Uterus (tissue), 2 donors: Measurements from ENCODE around the gene VPS36.

Experiments
- CTCF ChIP-seq, 4 experiments: fragments of 200-600 bp in 2 of 4; fragments of 450-650 bp in 2 of 4; sonication (generic) in 2 of 4; IDR thresholded peaks; one replicate each; pipeline ENCODE4 v1.5.1; 2016 to 2019; ENCODE audit warnings: antibody characterized with exemption in 4 of 4, mild to moderate bottlenecking in 2 of 4, moderate library complexity in 1 of 4
- POLR2A ChIP-seq, 2 donors: fragments of 450-650 bp; IDR thresholded peaks; one replicate each; pipeline ENCODE4 v1.6.1; 2016; ENCODE audit warnings: antibody characterized with exemption in 2 of 2, mild to moderate bottlenecking in 1 of 2, moderate library complexity in 1 of 2

GRCh38 chr13:52463526-52463925 is 13.1 kb upstream of the VPS36 start:
- no peak for TF ChIP-seq POLR2A (IDR thresholded peaks at IDR 0.05)
- no peak for TF ChIP-seq CTCF (IDR thresholded peaks at IDR 0.05)
